Measurements from ENCODE around the gene COL4A6. TPM values are rescaled to one million over a fixed set of nuclear protein-coding genes. Genes with fewer than 3 reads are reported as not detected.

The COL4A6 gene
- total and polyA plus RNA-seq, 2 experiments from 2014 or later = 40.1 to 95.2 TPM

DNA sequence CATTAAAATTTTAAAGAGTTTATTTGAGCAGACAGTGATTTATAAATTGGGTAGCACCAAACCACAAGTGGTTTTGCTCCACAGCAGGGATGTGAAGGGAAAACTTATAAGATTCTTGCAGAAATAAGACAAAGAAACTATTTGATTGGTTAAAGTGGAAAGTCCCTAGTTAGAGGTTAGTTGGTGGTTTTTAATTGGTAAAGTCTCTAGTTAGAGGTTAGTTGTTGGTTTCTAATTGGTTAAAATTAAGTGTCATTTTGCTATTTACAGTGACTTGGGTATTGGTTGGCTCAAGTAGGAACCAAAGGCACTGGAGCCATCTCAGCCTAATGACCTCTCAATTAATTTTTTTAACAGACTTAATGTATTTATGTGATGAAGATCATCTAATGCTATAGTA, 323.7 kb downstream of the COL4A6 start:
- H3K27ac ChIP-seq = no peak overlapping the region
- H3K36me3 ChIP-seq = no peaks in the 10 kb centered on the region
- H3K9me3 ChIP-seq (ENCODE audit: low read depth) = no peaks in the 10 kb centered on the region
- no peaks in the 10 kb centered on the region for H3K27me3 ChIP-seq
- no peaks in the 10 kb centered on the region for H3K4me1 ChIP-seq (ENCODE audit: low read depth)
- no peak overlapping the region for H3K4me3 ChIP-seq
- TF ChIP-seq, protein P1, sequence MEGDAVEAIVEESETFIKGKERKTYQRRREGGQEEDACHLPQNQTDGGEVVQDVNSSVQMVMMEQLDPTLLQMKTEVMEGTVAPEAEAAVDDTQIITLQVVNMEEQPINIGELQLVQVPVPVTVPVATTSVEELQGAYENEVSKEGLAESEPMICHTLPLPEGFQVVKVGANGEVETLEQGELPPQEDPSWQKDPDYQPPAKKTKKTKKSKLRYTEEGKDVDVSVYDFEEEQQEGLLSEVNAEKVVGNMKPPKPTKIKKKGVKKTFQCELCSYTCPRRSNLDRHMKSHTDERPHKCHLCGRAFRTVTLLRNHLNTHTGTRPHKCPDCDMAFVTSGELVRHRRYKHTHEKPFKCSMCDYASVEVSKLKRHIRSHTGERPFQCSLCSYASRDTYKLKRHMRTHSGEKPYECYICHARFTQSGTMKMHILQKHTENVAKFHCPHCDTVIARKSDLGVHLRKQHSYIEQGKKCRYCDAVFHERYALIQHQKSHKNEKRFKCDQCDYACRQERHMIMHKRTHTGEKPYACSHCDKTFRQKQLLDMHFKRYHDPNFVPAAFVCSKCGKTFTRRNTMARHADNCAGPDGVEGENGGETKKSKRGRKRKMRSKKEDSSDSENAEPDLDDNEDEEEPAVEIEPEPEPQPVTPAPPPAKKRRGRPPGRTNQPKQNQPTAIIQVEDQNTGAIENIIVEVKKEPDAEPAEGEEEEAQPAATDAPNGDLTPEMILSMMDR (IDR thresholded peaks at IDR 0.05; ENCODE audit: low read depth, low read length) = no peak
- DNase-seq (ENCODE audit: low read depth in 1 of 2, low spot score in 1 of 2) = no peak

Other genes starting within 250 kb of the COL4A6 start
- gene COL4A5, start 1.4 kb upstream of the COL4A6 start, total RNA-seq = 228 and 299 TPM in 2 replicates
- gene COL4A5, start 1.4 kb upstream of the COL4A6 start, polyA plus RNA-seq = 98.0 and 106 TPM in 2 replicates